ENCODE results near the gene KIF16B.

Gene KIF16B

GRCh38 chr20:16581241-16581640 is 8.0 kb upstream of the KIF16B start:
- Histone ChIP-seq H3K4me2 (ENCODE audit: low read length) (no peak overlapping the region), H3K9me3 (ENCODE audit: insufficient read depth, low read length) (no peaks in the 10 kb centered on the region), H3K79me2 (ENCODE audit: low read length) (no peaks in the 10 kb centered on the region), H3K4me3 (ENCODE audit: low read length) (no peak overlapping the region), H3K27me3 (ENCODE audit: low read depth, low read length) (no peaks in the 10 kb centered on the region), H4K20me1 (ENCODE audit: insufficient read depth, low read length) (no peaks in the 10 kb centered on the region), H3K36me3 (replicated peaks; ENCODE audit: low read depth, low read length) (no peaks in the 10 kb centered on the region), H3K4me1 (ENCODE audit: low read length) (no peaks in the 10 kb centered on the region), H3K27ac (ENCODE audit: low read length) (no peak overlapping the region), H2AFZ (ENCODE audit: low read depth, low read length) (no peak overlapping the region), H3K9ac (ENCODE audit: low read length) (no peak overlapping the region)
- TF ChIP-seq EZH2phosphoT487 (IDR thresholded peaks at IDR 0.05; ENCODE audit: low read depth) (no peak), CTCF (IDR thresholded peaks at IDR 0.05; ENCODE audit: low read depth, low read length) (no peak)

GRCh38 chr20:16580620-16581019 is 7.4 kb upstream of the KIF16B start:
- peaks cover 2% of the 10 kb centered on the region for H3K4me1 ChIP-seq (ENCODE audit: low read length)
- no peaks in the 10 kb centered on the region for H3K36me3 ChIP-seq (replicated peaks; ENCODE audit: low read depth, low read length)
- H3K4me2 ChIP-seq (ENCODE audit: low read length) = no peak overlapping the region
- no peaks in the 10 kb centered on the region for H3K79me2 ChIP-seq (ENCODE audit: low read length)
- no peak overlapping the region for H3K9ac ChIP-seq (ENCODE audit: low read length)
- H2AFZ ChIP-seq (ENCODE audit: low read depth, low read length) = no peak overlapping the region
- no peaks in the 10 kb centered on the region for H4K20me1 ChIP-seq (ENCODE audit: insufficient read depth, low read length)
- no peaks in the 10 kb centered on the region for H3K9me3 ChIP-seq (ENCODE audit: insufficient read depth, low read length)
- no peak for TF ChIP-seq EZH2phosphoT487 (IDR thresholded peaks at IDR 0.05; ENCODE audit: low read depth)
- no peak for TF ChIP-seq CTCF (IDR thresholded peaks at IDR 0.05; ENCODE audit: low read depth, low read length)
- H3K27me3 ChIP-seq (ENCODE audit: low read depth, low read length) = no peaks in the 10 kb centered on the region
- no peak overlapping the region for H3K4me3 ChIP-seq (ENCODE audit: low read length)
- no peak overlapping the region for H3K27ac ChIP-seq (ENCODE audit: low read length)

GRCh38 chr20:16580147-16580546 is 6.9 kb upstream of the KIF16B start:
- Histone ChIP-seq H3K36me3 (replicated peaks; ENCODE audit: low read depth, low read length) (no peaks in the 10 kb centered on the region), H3K27me3 (ENCODE audit: low read depth, low read length) (no peaks in the 10 kb centered on the region), H3K27ac (ENCODE audit: low read length) (no peak overlapping the region), H3K4me3 (ENCODE audit: low read length) (no peak overlapping the region), H3K4me2 (ENCODE audit: low read length) (no peak overlapping the region), H3K9ac (ENCODE audit: low read length) (no peak overlapping the region), H3K4me1 (ENCODE audit: low read length) (peaks cover 3% of the 10 kb centered on the region), H3K79me2 (ENCODE audit: low read length) (no peaks in the 10 kb centered on the region), H3K9me3 (ENCODE audit: insufficient read depth, low read length) (no peaks in the 10 kb centered on the region), H4K20me1 (ENCODE audit: insufficient read depth, low read length) (no peaks in the 10 kb centered on the region), H2AFZ (ENCODE audit: low read depth, low read length) (no peak overlapping the region)
- TF ChIP-seq CTCF (IDR thresholded peaks at IDR 0.05; ENCODE audit: low read depth, low read length) (no peak), EZH2phosphoT487 (IDR thresholded peaks at IDR 0.05; ENCODE audit: low read depth) (no peak)

- Histone ChIP-seq H3K9ac (ENCODE audit: low read length) (no peak overlapping the region), H3K4me1 (ENCODE audit: low read length) (peaks cover 20% of the 10 kb centered on the region), H3K9me3 (ENCODE audit: insufficient read depth, low read length) (no peaks in the 10 kb centered on the region), H3K79me2 (ENCODE audit: low read length) (peaks cover 8% of the 10 kb centered on the region; the same call in 1 of the 2 replicates), H3K27me3 (ENCODE audit: low read depth, low read length) (no peaks in the 10 kb centered on the region), H3K4me2 (ENCODE audit: low read length) (no peak overlapping the region), H2AFZ (ENCODE audit: low read depth, low read length) (no peak overlapping the region), H3K36me3 (replicated peaks; ENCODE audit: low read depth, low read length) (no peaks in the 10 kb centered on the region), H4K20me1 (ENCODE audit: insufficient read depth, low read length) (no peaks in the 10 kb centered on the region), H3K4me3 (ENCODE audit: low read length) (no peak overlapping the region), H3K27ac (ENCODE audit: low read length) (no peak overlapping the region)
- no peak for TF ChIP-seq EZH2phosphoT487 (IDR thresholded peaks at IDR 0.05; ENCODE audit: low read depth)
- TF ChIP-seq CTCF (IDR thresholded peaks at IDR 0.05; ENCODE audit: low read depth, low read length) = no peak
Measured at GRCh38 chr20:16576219-16576618, 3.0 kb upstream of the KIF16B start.
